Measurements from ENCODE around the gene SDC4. TPM values are rescaled to one million over a fixed set of nuclear protein-coding genes. Genes with fewer than 3 reads are reported as not detected.

Gene SDC4
- total RNA-seq, 1 donor from 2014 or later: 1.9 TPM

DNA sequence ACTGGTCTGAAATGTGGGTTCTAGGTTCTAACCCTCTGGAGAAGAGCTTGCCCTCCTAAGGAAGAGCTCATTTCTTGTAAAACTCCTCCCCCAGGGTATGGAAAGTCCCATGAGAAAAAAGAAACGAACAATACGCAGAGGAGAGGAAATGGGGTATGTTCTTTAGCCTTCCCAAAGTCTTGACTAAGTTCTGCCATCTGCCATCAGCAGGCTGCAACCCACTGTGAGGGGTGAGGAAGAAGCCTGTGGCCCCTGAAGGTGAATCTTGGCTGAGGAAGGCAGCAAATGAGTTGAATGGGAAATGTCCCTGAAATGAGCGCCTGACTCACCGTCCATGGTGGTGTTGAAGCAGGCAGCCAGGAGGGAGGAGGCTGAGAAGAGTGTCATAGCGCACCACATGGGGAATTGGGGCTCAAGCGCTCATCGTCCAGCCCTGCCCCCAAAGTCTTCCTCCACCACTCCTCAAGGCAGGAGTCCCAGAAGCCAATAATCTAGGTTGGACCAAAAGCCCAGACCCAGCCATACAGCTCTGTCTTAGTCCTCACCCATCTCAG is 29.8 kb downstream of the SDC4 start:
- no peak for DNase-seq

DNA sequence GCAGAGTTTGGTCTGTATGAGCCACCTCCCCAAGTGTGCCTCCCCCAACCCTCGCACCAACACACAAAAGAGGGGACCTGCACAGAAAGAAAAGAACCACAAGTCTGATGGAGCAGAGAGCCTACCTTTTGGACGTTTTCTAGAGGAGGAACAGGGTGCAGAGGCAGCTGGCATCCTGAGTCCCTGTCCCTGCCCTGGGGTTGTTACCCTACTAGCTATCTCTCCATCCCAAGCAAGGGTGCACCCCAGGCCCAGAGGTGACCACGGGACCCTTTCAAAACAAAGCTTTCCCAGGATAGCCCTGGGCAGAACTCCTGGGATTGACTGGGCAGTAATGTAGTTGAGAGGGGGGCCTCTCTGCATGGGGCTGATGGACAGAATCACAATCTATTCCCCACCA is 30.4 kb downstream of the SDC4 start:
- no peak for DNase-seq

DNA sequence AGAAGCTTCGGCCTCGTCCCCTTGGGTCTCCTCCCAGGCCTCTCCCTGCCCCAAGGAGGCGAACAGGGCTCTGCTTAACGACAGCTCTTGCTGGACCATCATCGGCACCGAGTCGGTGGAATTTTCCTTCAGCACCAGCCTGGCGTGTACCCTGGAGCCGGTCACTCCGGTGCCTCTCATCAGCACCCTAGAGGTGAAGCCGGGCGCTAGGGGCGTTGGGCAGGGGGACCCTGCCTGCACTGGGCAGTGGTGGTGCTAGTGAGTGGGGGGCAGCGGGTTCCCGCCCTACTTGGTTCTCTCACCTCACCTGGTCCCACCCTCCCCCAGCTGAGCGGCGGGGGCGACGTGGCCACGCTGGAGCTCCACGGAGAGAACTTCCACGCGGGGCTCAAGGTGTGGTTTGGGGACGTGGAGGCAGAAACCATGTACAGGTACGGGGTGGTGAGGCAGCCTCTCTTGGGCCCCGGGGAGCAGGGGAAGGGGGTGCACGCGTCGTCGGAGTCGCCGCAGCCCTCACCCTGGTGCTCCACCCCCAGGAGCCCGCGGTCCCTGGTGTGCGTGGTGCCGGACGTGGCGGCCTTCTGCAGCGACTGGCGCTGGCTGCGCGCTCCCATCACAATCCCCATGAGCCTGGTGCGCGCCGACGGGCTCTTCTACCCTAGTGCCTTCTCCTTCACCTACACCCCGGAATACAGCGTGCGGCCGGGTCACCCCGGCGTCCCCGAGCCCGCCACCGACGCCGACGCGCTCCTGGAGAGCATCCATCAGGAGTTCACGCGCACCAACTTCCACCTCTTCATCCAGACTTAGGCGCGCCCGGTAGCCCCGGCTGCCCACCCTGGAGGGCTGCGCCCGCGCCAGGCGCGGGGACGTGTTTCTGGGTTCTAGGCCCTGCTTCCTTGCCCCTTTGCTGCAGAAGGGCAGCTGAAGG is 31.8 kb downstream of the SDC4 start:
- DNase-seq: no peak

DNA sequence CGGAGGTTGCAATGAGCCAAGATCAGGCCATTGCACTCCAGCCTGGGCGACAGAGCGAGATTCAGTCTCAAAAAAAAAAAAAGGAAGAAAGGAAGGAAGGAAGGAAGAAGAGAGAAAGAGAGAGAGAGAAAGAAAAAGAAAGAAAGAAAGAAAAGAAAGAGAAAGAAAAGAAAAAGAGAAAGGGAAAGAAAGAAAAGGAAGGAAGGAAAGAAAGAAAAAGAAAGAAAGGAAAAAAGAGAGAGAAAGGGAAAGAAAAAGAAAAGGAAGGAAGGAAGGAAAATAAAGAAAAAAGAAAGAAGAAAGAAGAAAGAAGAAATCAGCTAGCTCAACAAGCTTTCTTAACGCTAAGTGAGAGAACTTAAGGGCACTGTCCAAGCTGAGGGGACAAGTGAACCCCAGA is 32.6 kb downstream of the SDC4 start:
- DNase-seq: no peak

DNA sequence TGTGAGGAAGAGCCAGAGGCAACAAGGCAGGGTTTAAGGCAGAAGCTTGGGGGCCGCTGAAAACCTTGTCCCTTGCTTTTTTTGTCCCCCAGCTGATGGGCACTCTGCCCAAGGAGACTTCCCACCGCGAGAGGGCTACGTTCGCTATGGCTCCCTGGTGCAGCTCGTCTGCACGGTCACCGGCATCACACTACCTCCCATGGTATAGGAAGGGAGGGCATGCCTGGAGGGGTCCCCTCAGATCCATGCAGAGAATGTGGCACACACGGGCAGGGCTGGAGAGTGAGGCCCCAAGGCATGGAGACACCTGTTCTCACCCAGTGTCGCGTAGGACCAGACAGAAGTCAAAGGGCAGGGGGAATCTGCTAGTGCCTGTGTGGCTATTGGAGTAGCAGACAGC is 34.3 kb downstream of the SDC4 start:
- DNase-seq: no peak

DNA sequence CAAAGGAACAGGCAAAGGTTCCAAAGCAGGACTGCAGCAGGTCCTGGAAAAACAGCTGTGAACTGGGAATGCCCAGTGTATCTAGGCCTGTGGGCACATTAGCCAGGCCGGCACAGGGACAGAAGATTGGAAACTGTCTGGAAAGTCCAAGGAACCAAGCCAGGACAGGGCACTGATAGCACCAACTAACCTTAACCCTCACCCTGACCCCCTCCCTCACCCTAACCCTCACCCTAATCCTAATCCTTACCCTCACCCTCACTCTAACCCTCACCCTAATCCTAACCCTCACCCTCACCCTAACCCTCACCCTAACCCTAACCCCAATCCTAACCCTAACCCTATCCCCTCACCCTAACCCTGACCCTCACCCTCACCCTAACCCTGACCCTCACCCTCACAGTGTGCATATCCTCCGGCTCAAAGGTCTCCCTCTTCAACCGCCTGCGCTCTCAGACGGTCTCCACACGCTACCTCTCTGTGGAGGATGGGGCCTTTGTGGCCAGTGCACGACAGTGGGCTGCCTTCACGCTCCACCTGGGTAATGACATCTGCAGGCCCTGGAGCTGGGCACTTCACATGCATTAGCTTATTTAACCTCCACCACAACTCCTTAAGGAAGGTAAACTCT is 35.0 kb downstream of the SDC4 start:
- DNase-seq: no peak

DNA sequence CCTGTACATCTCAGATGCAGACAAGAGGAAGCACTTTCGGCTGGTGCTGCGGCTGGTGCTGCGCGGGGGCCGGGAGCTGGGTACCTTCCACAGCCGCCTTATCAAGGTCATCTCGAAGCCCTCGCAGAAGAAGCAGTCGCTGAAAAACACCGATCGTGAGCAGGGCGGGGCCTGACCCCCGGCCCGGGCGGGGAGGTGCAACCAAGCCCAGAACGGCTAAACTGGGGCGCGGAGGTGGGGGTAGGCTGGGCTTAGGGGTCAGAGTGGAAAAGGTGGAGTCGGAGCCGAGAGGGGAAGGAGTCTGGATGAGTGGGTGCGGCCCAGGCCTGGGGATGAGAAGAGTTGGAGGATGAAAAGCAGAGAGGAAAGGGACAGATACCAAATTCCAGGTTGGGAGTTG is 36.0 kb downstream of the SDC4 start:
- no peak for DNase-seq

DNA sequence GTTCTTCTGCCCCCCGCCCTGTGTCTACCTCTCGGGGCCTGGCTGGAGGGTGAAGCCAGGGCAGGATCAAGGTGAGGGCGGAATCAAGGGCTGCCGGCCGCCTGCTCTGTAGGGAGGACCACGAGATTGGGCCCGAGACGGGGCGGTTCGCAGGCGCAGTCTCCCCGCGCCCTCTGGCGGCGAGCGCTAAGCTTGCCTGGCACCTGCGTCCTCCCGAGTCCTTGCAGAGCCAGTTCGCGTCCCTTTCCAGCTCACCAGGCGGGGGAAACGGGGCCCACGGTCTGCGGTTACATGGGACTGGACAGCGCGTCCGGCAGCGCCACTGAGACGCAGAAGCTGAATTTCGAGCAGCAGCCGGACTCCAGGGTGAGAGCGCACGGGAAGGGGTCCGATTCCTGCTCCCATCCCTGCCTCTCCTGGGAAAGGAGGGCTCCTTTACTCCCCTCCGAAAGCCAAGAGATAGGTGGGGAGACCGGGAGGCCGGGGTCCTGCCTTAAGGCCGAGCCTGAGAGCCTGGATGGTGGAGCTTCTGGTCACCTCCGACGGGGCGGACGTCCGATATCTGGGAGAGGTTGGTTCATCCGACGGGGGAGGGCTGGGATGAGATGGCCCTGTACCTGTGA is 36.5 kb downstream of the SDC4 start:
- peak; percentile 24 for DNase-seq

DNA sequence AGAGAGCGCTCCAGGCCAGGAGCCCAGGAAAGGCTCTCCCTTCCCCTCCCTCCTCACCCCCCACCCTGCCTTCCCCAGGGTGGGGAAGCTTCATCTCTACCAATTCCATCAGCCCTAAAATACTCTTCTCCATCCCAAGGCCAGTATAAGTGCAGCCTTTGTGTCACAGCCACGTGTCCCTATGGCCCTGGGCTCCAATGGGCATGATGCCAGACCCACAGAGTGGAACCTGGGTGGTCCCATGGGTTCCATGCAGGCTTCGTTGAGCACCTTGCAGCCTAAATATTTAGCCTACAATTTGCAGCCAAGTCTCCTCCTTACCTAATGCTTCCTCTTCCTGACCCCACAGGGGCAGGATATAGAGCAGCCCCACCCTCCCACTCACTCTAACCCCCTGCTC is 39.1 kb downstream of the SDC4 start:
- no peak for DNase-seq

DNA sequence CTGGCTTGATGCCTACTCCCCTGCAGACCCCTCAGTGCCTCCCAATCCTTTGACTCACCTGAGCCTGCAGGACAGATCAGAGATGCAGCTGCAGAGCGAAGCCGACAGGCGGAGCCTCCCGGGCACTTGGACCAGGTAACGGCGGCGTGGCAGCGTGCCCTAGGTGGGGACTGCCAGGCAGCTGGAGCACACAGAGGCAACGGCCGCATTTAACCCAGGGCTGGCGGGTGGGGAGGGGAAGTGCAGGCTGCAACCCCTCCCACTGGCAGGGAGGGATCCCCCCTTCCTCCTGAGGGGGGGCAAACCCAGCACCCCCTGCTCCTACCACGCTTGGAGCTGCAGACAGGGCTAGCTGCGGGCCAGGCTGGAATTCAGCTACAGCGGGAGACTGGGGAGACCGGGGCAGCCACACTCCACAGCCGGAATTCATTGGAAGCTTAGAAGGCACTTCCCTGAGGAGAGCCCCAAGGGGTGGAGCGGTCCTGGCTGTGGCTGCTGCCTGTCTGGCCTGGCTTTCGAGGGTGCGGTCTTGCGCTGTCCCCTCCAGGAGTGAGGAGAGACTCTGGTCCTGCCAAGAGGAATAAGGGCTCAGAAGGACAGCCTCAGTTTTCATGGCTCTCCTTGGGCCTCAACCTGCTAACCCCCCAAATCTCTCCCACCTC is 40.0 kb downstream of the SDC4 start, which contains the start of gene MATN4:
Gene MATN4 (minus strand): TSS at position 183 of the 662 bp plus-strand sequence. CDS start 2,717 bp downstream, outside the sequence.
- DNase-seq: no peak

DNA sequence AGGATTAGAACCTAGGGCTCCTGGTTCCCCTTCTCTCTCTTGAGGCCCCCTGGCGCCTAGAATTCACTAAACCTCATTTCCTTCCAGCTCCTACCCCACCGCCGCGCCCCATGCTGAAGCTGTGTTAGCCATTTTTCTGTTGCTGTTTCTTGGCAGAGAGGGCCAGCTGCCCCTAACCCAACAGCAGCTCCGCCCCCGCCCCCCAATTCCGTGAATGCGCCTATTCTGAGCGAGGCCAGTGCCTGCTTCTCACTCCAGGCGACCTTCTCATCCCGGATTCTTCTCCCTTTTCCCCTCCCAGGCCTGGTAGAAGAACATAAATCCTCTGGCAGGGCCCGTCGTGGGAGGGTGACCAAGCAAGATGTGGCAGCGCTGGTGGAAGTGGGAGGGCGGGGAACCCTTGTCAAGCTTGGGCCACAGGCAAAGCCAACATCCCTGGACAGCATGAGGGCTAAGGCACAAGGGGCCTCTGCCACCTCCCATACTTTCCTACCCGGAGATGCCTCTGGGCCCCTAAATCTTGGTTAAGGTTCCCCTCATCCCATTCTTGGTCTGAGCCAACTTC is 41.1 kb downstream of the SDC4 start:
- DNase-seq: no peak

DNA sequence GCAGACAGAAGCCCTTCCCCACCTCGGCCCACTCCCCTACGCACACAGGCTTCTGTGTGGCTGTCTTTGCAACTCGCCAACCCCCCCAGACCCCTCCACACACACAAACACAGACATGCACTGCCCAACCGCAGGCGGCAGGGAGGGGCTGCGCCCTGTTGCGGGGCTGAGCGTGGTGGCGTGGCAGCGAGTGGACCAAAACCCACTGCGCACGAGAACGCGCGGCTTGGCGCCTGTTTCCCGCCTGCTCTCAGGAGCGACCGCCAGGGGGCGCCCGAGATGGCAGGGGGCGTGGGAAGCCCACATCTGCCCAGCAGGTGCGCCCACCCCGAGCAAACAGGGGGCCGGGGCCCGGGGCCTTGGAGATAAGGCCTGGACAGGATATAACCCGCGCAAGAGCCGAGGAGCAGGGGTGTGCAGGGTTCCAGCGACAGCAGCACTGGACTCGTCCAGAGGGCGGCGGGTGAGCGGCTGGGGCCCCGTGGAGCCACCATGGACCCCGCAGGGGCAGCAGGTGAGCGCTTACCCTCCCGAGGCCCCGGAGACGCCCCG is 41.7 kb downstream of the SDC4 start, which contains the start of gene RBPJL:
Gene RBPJL (plus strand): TSS at position 410 of the 552 bp plus-strand sequence. CDS start 83 bp downstream, at position 493.
- DNase-seq: no peak

DNA sequence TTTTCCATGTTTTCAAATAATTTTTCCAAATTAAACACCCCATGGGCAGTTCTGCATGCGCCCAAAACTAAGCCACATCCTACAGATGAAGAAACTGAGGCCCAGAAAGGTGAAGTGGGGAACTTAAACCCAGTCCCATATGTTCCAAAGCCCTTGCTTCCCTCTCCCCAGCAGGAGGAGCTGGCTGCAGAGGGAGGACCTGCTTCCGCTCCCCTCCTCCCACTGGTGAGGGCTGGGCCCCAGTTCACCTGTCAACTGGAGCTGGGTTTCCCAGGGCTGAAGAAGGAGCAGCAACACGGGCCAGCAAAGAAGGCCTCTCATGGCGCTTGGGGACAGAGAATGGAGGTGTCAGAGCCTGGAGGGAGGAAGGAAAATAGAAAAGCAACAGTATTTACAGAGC is 43.0 kb downstream of the SDC4 start:
- DNase-seq: no peak

DNA sequence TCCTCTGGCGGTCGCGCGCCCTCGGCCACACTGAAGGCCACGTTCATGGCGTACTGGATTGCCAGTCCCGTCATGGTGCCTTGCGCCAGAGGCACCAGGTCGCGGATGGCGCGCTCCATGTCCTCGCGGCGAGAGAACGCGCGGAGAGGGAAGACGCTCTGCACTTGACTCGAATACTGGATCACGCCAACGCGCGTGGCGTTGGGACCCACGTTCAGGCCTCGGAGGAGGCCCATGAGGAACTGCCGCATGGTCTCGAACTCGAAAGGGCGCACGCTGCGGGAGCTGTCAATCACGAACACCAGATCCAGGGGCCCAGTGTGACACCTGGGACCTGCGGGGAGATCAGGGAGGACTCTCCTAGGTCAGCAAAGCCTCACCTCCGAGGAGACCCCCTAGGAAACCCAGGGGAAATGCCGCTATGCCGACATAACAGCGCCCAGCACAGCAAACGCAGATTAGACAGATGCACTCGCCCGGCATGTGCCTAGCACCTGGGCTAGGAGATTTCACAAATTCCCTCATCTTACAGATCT is 43.7 kb downstream of the SDC4 start:
- DNase-seq: no peak

DNA sequence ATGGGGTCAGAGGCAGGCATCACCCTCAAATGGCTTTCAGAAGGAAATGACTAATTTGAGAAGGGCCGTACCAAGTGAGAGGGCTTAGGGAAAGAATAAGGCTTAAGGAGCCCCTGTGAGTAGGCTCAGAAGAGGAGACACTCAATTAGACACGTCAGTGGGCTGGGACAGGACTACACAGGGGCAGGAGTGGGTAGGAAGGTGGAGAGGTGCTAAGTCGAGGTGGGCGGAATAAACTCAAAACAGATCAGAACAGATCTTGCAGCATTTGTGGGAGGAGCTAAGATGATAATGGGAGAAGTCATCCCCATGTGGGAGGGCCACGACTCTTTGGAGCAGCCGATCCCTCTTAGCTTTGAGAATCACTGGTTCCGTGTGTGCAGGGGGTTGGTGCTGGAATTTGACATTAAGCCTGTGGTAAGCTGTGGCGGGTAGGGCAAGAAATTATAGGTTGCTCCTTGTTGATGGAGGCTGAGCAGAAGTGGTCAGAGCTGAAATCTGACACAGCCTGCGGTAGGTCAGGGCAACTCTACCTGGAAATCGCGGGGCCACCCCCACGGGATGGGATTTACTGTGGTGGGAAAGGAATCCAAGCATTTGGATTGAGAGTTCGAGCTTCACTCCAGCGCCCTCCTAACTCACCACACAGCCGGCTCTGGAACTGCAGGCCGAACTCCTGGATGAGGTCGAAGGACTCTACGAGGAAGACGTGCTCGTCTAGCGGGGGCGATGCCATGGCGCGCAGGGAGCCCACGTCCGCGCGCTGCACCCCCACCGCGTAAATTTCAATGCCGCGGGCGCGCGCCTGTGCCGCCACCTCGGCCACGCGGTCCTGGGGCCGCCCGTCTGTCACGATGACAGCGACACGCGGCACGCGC is 44.4 kb downstream of the SDC4 start:
- DNase-seq: no peak

DNA sequence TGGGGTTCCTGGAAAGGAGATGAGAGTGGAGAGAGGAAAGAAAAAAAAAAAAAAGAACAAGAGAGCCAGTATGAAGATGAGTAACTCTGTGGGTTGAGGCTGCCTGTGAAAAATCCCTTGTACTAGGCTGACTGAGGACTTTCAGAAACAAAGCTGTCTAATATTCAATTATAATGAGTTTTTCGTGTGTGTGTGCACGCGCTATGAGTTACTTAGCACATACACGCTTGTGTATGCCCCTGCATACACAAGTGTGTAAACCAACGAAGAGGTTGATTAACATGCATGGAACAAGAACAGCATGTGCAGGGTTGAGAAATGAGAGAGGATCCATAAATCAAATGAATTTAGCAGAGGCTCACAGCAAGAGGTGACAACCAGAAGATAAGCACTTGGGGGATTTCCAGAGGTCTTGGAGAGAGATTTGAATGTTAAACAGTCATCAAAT is 46.4 kb downstream of the SDC4 start:
- DNase-seq: no peak

DNA sequence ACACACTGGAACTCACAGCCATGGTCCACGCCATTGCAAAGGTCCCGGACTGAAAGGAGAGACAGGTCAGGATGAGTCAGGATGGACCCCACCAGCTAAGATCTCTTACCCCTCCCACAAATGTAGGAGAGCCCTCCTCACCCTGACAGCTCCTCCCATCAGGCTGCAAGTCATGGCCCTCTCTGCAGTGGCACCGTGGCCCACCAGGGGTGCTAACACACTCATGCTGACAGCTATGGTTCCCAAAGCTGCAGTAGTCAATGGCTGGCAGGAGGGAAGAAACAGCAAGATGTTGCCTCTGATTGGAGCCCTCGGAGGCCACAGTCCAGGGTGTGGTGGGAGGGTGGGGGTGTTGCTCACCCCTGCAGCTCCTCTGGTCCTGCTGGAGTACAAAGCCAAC is 47.3 kb downstream of the SDC4 start:
- DNase-seq: no peak

DNA sequence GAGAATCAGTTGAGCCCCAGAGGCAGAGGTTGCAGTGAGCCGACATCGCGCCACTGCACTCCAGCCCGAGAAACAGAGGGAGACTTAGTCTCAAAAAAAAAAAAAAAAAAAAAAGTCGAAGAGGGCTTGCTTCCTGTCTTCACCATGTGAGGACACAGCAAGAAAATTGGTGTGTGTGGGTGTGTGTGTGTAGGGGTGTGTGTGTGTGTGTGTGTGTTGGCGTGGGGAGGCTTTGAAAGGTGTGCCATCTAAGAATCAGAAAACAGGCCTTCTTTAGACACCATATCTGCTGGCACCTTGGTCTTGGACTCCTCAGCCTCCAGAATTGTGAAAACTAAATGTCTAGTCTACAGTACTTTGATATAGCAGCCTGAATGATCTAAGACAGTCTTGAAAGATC is 48.4 kb downstream of the SDC4 start:
- no peak for DNase-seq

DNA sequence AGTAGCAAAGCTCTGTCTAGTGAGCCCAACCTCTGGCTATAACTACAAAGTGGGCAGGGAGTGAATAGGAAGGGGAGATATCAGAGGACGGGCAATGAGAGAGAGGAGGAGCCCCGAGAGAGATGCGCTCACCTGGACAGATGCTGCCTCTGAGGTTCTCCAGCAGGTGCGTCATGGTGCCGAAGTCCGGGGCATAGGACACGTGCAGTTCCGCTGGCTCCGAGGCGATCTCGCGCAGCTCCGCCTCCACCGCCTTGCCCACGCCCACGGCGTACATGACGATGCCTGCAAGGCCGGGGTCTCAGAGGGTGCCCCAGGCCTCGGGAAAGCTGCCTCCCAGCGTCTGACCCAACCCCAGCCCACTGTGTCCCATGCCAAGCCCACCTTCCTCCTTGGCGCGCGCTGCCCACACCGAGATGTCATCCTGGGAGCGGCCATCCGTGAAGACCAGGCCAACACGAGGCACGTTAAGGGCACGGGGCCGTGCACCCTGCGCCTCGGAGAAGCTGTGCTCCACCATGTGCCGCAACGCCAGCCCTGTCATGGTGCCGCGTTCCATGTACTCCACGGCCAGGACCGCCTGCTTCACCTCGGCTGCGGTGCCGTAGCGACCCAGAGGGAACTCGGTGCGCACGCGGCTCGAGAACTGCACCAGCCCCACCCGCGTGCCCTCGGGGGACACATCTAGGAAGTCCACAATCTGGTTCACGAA is 50.3 kb downstream of the SDC4 start:
- DNase-seq: no peak

DNA sequence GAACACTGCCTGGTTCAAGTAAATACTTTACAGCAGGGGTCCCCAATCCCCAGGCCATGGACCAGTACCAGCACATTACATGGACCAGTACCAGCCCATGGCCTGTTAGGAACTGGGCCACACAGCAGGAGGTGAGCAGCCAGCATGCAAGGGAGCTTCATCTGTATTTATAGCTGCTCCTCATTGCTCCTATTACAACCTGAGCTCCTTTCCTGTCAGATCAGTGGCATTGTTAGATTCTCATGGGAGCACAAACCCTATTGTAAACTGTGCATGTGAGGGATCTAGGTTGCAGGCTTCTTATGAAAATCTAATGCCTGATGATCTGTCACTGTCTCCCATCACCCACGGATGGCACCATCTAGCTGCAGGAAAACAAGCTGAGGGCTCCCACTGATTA is 53.6 kb downstream of the SDC4 start:
- no peak for DNase-seq

Data from occipital lobe (tissue), 2 donors.